Measurements from ENCODE around the gene MYL6.

The MYL6 gene

DNA sequence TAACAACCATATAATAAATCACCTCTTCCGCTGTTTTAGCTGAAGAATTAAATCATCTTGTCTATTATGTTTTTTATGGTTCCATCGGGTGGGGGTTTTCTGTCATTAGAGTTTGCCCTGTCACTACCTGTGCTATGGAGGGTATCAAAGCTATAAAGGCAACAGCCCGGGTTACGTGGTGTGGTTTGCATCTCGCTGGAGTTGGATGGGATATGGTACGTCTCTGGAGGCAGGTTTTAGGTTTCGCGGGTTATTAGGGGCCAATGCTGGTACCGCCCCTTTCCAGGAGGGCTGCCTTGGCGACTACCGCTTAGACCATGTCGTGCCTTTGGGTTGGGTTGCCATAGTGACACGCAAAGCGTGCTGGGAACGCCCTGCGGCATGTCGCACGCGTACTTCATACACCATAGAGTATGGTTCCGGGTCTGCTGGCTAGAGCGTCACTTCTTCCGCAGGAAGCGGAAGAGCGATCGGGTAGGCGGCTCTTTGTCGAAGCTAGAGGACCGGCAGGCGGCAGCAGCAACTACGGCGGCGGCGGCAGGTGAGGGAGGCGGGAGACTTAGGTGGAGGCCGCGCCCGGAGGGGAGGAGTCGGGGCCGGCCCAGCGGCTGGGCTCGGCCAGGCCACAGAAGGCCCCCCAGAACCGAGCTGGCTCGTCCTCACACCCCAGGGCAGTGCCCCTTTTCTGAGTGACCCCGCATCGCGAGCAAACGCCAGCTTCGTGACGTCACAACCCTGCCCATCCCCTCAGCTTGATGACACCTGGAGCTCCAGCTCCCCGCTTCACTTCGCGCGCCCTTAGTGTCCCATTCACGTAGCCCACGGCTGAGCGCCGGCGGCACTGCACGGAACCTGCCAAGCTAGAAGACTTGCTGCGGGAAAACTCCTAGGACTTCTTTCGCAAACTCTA is 40.1 kb upstream of the MYL6 start, which contains the start of gene ZC3H10:
Gene ZC3H10, plus strand, starts transcription at position 489 of the 910 bp plus-strand sequence. CDS start 2,297 bp downstream, outside the sequence.
- ChIA-PET CTCF (interaction anchor here (0.8 to 12.9 kb wide), 31 partner anchors 9 to 378 kb away, joined by 3 to 311 read pairs (median 4); partner anchors contain the start of genes ESYT1, MYL6, PA2G4 and RNF41), POLR2A (interaction anchor here (0.5 to 4.7 kb wide), 21 partner anchors 9 to 397 kb away, joined by 3 to 49 read pairs (median 4); partner anchors contain the start of genes ANKRD52, ESYT1, MYL6 and PA2G4)
- peak; percentile 95 for DNase-seq (ENCODE audit: low read depth, low spot score)
- H3K4me3 ChIP-seq (ENCODE audit: low read depth, low read length) = peak within 1 kb of the TSS; percentile 94
- TF ChIP-seq CTCF (IDR thresholded peaks at IDR 0.05; ENCODE audit: insufficient read depth, low read length, missing control alignments) = peak; percentile 80

- DNase-seq (ENCODE audit: low read depth, low spot score) = no peak
- H3K4me3 ChIP-seq (ENCODE audit: low read depth, low read length) = peak overlapping the region; percentile 81
- no peak for TF ChIP-seq CTCF (IDR thresholded peaks at IDR 0.05; ENCODE audit: insufficient read depth, low read length, missing control alignments)
- POLR2A ChIA-PET = interaction anchor here (0.5 to 4.7 kb wide), 19 partner anchors 8 to 396 kb away, joined by 3 to 49 read pairs (median 5); partner anchors contain the start of genes ANKRD52, ESYT1, MYL6 and PA2G4
- CTCF ChIA-PET = interaction anchor here (0.8 to 12.9 kb wide), 38 partner anchors 9 to 379 kb away, joined by 3 to 311 read pairs (median 4); partner anchors contain the start of genes ANKRD52, ESYT1, MYL6 and PA2G4
These were observed 39.3 kb upstream of the MYL6 start for GRCh38 chr12:56118688-56119357.

GRCh38 chr12:56119361-56119796 is 38.8 kb upstream of the MYL6 start:
- H3K4me3 ChIP-seq (ENCODE audit: low read depth, low read length) = peak overlapping the region; percentile 81
- DNase-seq (ENCODE audit: low read depth, low spot score) = peak; percentile 89
- ChIA-PET POLR2A (interaction anchor here (0.7 to 3.8 kb wide), 7 partner anchors 9 to 72 kb away, joined by 3 to 24 read pairs (median 3); partner anchors contain the start of genes ESYT1, MYL6, PA2G4 and SMARCC2), CTCF (interaction anchor here (0.6 to 12.9 kb wide), 37 partner anchors 8 to 345 kb away, joined by 3 to 311 read pairs (median 6); partner anchors contain the start of genes ANKRD52, ESYT1, MYL6 and PA2G4)
- peak; percentile 69 for TF ChIP-seq CTCF (IDR thresholded peaks at IDR 0.05; ENCODE audit: insufficient read depth, low read length, missing control alignments)

DNA sequence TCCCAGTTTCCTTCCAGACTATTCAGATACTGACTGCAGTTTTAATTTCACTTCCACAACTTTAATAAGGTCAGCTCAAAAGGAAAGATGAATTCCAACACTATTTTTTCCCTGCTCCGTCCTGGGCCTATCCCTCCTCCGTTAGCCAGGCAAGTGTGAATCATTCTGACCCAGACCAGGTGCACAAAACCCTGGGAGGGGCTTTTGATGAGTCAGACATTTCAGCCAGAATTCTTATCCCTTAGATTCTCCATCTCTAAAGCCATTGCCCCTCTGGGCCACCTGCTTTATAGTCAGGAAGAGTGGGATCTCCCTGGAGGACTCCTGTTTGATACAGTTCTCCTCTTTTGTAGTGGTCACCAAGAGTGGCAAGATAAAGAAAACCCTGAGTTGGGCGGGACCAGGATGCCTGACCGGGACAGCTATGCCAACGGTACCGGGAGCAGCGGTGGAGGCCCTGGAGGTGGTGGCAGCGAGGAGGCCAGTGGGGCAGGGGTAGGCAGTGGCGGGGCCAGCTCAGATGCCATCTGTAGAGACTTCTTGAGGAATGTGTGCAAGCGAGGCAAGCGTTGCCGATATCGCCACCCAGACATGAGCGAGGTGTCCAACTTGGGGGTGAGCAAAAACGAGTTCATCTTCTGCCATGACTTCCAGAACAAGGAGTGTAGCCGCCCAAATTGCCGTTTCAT is 37.9 kb upstream of the MYL6 start:
- no peak for TF ChIP-seq CTCF (IDR thresholded peaks at IDR 0.05; ENCODE audit: insufficient read depth, low read length, missing control alignments)
- ChIA-PET POLR2A (interaction anchor here (0.7 to 1.0 kb wide), 3 partner anchors 8 to 38 kb away, joined by 3 read pairs; partner anchors contain the start of genes ESYT1, MYL6 and PA2G4), CTCF (interaction anchor here (0.6 to 12.9 kb wide), 36 partner anchors 7 to 344 kb away, joined by 3 to 311 read pairs (median 6); partner anchors contain the start of genes ANKRD52, ESYT1, MYL6 and PA2G4)
- no peak for DNase-seq (ENCODE audit: low read depth, low spot score)
- no peak overlapping the region for H3K4me3 ChIP-seq (ENCODE audit: low read depth, low read length)

- CTCF ChIA-PET = interaction anchor here (0.7 to 12.9 kb wide), 4 partner anchors 60 to 100 kb away, joined by 3 to 311 read pairs (median 26); partner anchors contain the start of genes RNF41 and SMARCC2
- POLR2A ChIA-PET = no interaction called here
- no peak for TF ChIP-seq CTCF (IDR thresholded peaks at IDR 0.05; ENCODE audit: insufficient read depth, low read length, missing control alignments)
- no peak for DNase-seq (ENCODE audit: low read depth, low spot score)
- no peak overlapping the region for H3K4me3 ChIP-seq (ENCODE audit: low read depth, low read length)
These were observed 36.8 kb upstream of the MYL6 start for GRCh38 chr12:56121204-56121870.

Measured in AG04449 (cell line).